Ovary (tissue), 9 donors: ENCODE data around the gene HOXC11. TPM values are rescaled to one million over a fixed set of nuclear protein-coding genes. Genes with fewer than 3 reads are reported as not detected.

Experiments used
- DNase-seq, 5 donors: peaks; one replicate each; pipeline ENCODE4 v3.0.0-alpha.2; 2019 to 2020
- H3K27ac ChIP-seq, 2 donors: fragments of 200-600 bp; one replicate each; pipeline versions ENCODE4 v1.5.1 to v1.8.0; 2019 to 2022
- H3K27me3 ChIP-seq: fragments of 200-600 bp; one replicate; pipeline ENCODE4 v1.8.0; 2022
- H3K36me3 ChIP-seq: fragments of 200-600 bp; sonication (generic); one replicate; pipeline ENCODE4 v1.5.1; 2019
- H3K4me1 ChIP-seq: one replicate; pipeline ENCODE4 v1.8.1; 2013; ENCODE audit warnings: mild to moderate bottlenecking, moderate library complexity; ENCODE audit not compliant: insufficient read depth
- H3K4me3 ChIP-seq: fragments of 200-600 bp; sonication (generic); one replicate; pipeline ENCODE4 v1.5.1; 2017
- H3K9me3 ChIP-seq, 2 donors: fragments of 200-600 bp in 1 of 2; sonication (generic) in 1 of 2; one replicate each; pipeline versions ENCODE4 v1.5.1 to v1.8.1; 2013 to 2019; ENCODE audit warnings: mild to moderate bottlenecking in 1 of 2, moderate library complexity in 1 of 2
- EP300 ChIP-seq: sonication (generic); formaldehyde crosslinking; IDR thresholded peaks from one replicate; pipeline ENCODE4 v1.6.1; 2017; ENCODE audit warnings: antibody characterized with exemption
- POLR2A ChIP-seq: fragments of 450-650 bp; IDR thresholded peaks from one replicate; pipeline ENCODE4 v1.6.1; 2017; ENCODE audit warnings: antibody characterized with exemption, mild to moderate bottlenecking, moderate library complexity
- WGBS, 3 donors: extraction: QIAGEN DNeasy Blood & Tissue Kit in 1 of 3; methylation state at CpG; one replicate each; pipeline versions ENCODE4 v1.1.5 to v1.1.7; 2013 to 2017; 5-methylcytosine and 5-hydroxymethylcytosine counted together
- intact Hi-C, 4 donors: fragments of 100-400 bp; cut with DNase I; formaldehyde crosslinking; loops; one replicate each; pipeline versions ENCODE4 v1.11.0 to v1.15.1; 2022 to 2023
- polyA plus RNA-seq, 2 donors: library from polyadenylated mRNA; stranded (reverse); fragments of 200-250 nt in 1 of 2; fragments of 350-450 nt in 1 of 2; fragmentation: Illumina TruSeq in 1 of 2; extraction: RNeasy Lipid Tissue Mini Kit (QIAGEN cat#74804) in 1 of 2; gene quantifications; one replicate each; pipeline ENCODE4 v1.2.3, GENCODE V29; 2013 to 2014
- total RNA-seq, 7 donors: library from RNA; depleted of rRNA in 2 of 7; stranded (reverse); fragments of >200 nt in 2 of 7; fragmentation: NEBNext Ultra II Directional in 3 of 7; extraction: Animal tissue kit (Norgen Biotek cat#: 25700) in 3 of 7; gene quantifications; one replicate each; pipeline versions ENCODE4 v1.1.0 to v1.2.4, GENCODE V29; 2016 to 2023
- TF ChIP-seq, protein P1 (sequence below), 3 donors: fragments of 450-650 bp in 2 of 3; fragments of 200-600 bp in 1 of 3; IDR thresholded peaks; one replicate each; pipeline versions ENCODE4 v1.5.1 to v1.8.0; 2016 to 2022; ENCODE audit warnings: antibody characterized with exemption in 3 of 3, mild to moderate bottlenecking in 1 of 3
- donor health status: DM: no; HTN: no; CAD: no; lungs with moderate emphysema.
- donor health status: DM: no; HTN: no; CAD: no.
- donor health status: Bipolar disorder and iron deficiency.
- donor health status: DM: yes; HTN: yes; CAD: no.
- donor health status: DM: no; HTN: no; CAD: no.
- donor health status: DM: yes; HTN: yes; CAD: no.

Gene HOXC11
- total and polyA plus RNA-seq, 9 donors = 0.12 to 1.1 TPM; not detected in 7

DNA sequence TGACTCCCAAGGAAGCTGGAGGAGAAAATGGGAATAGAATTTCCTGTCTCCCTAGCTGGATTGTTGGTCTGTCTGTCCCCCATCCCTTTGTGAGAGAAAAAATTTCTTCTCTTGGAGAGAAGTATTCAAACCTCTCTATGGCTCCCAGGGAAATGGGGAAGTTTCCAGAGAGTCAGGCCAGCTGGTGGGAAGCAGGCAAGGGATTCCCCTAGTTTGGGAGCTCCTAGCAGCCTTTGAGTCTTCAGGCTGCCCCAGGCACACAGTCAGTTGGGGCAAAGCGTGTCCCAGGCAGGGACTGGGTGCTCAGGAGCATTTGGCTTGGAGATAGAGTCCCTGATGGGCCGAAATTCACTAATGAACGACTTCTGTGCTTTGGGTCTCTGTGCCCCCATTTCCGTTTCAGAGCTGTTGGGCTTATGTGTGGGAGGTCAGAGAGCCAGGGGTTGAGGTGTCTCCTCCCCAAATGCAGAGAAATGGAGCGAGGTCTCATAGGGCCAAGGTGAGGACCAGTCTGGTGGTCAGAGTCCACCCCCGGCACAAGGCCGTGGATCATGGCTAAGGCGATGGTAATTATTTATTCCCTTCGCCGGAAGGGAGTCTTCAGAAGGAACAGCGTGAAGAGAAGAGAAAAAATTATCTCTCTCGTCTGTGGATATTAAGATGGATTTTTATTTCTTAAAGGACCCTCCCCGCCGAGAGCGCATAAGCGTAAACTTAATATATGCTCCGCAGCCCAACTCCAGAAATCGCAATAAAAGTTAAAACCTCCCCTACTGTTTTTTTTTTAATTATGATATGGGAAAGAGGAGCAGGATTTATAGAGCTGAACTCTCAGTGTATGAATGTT, 20.5 kb downstream of the HOXC11 start:
- Histone ChIP-seq H3K4me1 (peaks cover 8% of the 10 kb centered on the region), H3K9me3 (no peaks in the 10 kb centered on the region), H3K27ac (no peak overlapping the region), H3K36me3 (no peaks in the 10 kb centered on the region), H3K27me3 (no peaks in the 10 kb centered on the region), H3K4me3 (no peak overlapping the region)
- TF ChIP-seq EP300 = no peak
- no peak for TF ChIP-seq POLR2A
- TF ChIP-seq, protein P1, sequence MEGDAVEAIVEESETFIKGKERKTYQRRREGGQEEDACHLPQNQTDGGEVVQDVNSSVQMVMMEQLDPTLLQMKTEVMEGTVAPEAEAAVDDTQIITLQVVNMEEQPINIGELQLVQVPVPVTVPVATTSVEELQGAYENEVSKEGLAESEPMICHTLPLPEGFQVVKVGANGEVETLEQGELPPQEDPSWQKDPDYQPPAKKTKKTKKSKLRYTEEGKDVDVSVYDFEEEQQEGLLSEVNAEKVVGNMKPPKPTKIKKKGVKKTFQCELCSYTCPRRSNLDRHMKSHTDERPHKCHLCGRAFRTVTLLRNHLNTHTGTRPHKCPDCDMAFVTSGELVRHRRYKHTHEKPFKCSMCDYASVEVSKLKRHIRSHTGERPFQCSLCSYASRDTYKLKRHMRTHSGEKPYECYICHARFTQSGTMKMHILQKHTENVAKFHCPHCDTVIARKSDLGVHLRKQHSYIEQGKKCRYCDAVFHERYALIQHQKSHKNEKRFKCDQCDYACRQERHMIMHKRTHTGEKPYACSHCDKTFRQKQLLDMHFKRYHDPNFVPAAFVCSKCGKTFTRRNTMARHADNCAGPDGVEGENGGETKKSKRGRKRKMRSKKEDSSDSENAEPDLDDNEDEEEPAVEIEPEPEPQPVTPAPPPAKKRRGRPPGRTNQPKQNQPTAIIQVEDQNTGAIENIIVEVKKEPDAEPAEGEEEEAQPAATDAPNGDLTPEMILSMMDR (IDR thresholded peaks at IDR 0.05) = no peak
- intact Hi-C loops = loop anchor here in 1 of 4 donors (10.0 kb wide), 1 partner anchor 361 kb away; no protein-coding TSS in a partner anchor
- WGBS, 3 donors = 50 to 63% (median 61%) methylated on average over 18 of the region's 18 CpGs
- no peak for DNase-seq

DNA sequence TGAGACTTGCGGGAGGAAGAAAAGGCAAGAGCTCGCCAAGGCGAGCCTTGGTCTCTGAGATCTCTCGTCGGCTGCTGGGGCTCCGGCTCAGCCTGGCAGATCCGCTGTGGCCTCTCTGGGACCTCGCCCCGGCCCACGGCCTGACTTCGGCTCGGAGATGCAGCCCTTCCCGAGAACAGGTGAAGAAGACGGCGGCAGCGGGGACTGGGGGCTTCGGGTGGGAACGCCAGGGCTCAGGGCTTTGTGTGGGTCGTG, 21.0 kb downstream of the HOXC11 start:
- H3K9me3 ChIP-seq = no peaks in the 10 kb centered on the region
- H3K27ac ChIP-seq = peak overlapping the region in 1 of 2 donors; percentile 24
- H3K4me1 ChIP-seq = peaks cover 8% of the 10 kb centered on the region
- no peaks in the 10 kb centered on the region for H3K27me3 ChIP-seq
- 16 to 29% (median 18%) methylated on average over 19 of the region's 19 CpGs for WGBS, 3 donors
- TF ChIP-seq POLR2A = no peak
- TF ChIP-seq, protein P1 (IDR thresholded peaks at IDR 0.05) = no peak
- no peak for TF ChIP-seq EP300
- peak in 1 of 5 donors; percentile 39 for DNase-seq
- intact Hi-C loops = loop anchor here in 1 of 4 donors (10.0 kb wide), 1 partner anchor 361 kb away; no protein-coding TSS in a partner anchor
- H3K4me3 ChIP-seq = peak overlapping the region; percentile 21
- H3K36me3 ChIP-seq = no peaks in the 10 kb centered on the region

DNA sequence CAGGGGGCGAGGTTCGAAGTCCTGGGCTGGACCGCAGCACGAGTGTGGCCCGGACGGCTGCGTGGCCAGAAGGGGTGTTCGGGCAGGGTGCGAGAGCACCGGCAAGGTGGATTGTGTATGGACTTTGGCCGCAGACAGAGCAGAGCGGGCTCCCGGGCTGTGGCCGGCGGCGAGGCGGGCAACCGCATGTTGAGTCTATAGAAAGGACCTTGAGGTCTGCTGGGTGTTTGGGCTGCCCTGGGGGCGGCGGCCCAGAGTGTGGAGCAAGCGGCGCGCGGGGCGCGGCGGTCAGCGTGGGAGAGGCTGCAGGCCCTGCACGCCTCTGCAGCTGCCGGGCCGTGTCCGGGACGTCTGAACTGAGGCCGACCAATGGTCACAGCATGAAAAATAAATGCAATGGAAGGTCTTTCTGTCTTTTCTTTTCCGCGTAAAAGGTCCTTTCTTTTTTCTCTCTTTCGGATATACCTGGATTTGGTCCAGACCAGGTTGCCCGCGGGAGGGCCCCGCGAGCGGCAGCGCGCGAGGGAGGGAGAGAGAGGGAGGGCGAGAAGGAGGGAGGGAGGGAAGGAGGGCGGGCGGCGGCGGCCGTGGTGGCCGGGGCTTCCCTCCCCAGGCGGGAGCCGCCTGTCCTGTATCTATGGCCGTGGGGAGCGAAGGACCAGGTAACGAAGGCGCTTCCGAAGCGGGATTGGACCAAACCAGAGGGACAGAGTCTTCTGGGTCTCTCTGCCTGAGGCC, 21.5 kb downstream of the HOXC11 start:
- Histone ChIP-seq H3K27me3 (no peaks in the 10 kb centered on the region), H3K4me1 (peaks cover 8% of the 10 kb centered on the region), H3K36me3 (no peaks in the 10 kb centered on the region), H3K9me3 (no peaks in the 10 kb centered on the region), H3K4me3 (peak overlapping the region; percentile 21), H3K27ac (peak overlapping the region in 1 of 2 donors; percentile 72)
- TF ChIP-seq, protein P1 (IDR thresholded peaks at IDR 0.05) = no peak
- TF ChIP-seq EP300 (no peak), POLR2A (no peak)
- WGBS, 3 donors = 4 to 13% (median 7%) methylated on average over 60 of the region's 60 CpGs
- peak in 1 of 5 donors; percentile 65 for DNase-seq
- intact Hi-C loops = loop anchor here in 1 of 4 donors (10.0 kb wide), 1 partner anchor 360 kb away; no protein-coding TSS in a partner anchor

DNA sequence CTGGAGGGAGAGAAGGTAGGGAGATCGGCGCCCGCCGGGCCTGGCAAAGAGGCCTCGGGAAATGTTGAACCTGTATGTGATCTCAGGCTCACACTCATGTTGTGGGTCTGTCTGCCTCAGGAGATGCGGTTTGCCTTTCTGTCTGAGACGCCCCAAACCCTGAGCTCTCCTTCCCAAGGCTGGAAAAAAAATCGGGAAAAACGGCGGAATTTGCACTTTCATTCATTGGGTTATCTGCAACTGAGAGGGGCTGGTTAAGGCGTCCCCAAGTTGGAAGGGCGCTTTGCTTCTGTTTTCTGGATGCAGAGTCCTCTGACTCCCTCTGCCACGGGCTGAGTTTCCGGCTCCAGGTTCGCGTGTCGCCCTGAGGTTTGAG, 22.1 kb downstream of the HOXC11 start:
- no peaks in the 10 kb centered on the region for H3K9me3 ChIP-seq
- TF ChIP-seq POLR2A (no peak), EP300 (no peak)
- TF ChIP-seq, protein P1 (IDR thresholded peaks at IDR 0.05) = no peak
- intact Hi-C loops = loop anchor here in 1 of 4 donors (10.0 kb wide), 1 partner anchor 360 kb away; no protein-coding TSS in a partner anchor
- peaks cover 8% of the 10 kb centered on the region for H3K4me1 ChIP-seq
- DNase-seq = no peak
- 8 to 17% (median 13%) methylated on average over 17 of the region's 17 CpGs for WGBS, 3 donors
- no peaks in the 10 kb centered on the region for H3K36me3 ChIP-seq
- peak overlapping the region in 1 of 2 donors; percentile 72 for H3K27ac ChIP-seq
- no peaks in the 10 kb centered on the region for H3K27me3 ChIP-seq
- peak overlapping the region; percentile 21 for H3K4me3 ChIP-seq
